Occipital lobe (tissue), 2 donors: ENCODE measurements around the gene MEX3A. TPM values are rescaled to one million over a fixed set of nuclear protein-coding genes. Genes with fewer than 3 reads are reported as not detected.

Source experiments
- DNase-seq: peaks from one replicate; lab custom pipeline; 2025; lab: John Stamatoyannopoulos, UW
- total RNA-seq: library from RNA; depleted of rRNA; stranded (reverse); fragments of >200 nt; gene quantifications from one replicate; pipeline ENCODE4 v1.2.3, GENCODE V29; 2014

MEX3A gene
- total RNA-seq, 1 donor from 2014 or later, result 42.4 TPM

DNA sequence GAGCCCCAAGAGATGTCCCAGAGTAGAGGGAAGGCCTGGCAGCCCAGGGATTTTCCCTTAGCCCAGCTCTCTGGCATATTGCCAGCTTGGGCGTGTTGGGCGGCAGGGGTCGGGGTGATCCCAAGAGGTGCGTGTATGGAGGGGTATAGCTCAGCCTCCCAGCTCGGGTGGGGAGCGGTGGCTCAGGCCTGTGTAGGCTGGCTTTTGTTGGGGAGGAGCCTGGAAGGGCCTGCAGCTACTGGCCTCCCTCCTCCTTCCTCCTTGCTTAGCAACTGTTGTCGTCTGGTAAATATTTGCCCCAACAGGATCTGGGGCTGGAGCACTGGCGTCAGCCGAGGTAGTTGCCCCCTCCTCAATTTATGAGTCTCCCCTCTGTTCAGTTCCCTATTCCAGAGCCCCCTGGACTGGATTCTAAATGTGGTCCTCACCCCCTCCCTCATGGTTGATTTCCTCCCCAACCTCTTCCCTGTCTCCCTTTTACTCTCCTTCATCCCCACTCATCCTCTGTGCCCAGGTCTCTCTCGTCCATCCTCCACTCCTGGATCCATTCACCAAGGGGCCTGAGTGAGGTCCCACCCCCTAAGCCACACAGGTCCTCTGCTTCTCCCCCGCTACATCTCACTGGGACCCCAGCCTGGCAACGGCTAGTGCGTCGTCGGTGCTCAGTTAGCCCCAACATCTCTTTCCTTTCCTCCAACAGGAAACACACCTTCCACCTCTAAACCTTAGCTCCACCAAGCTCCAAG, 22.0 kb upstream of the MEX3A start:
- DNase-seq, result no peak

- DNase-seq, result no peak
Measured at GRCh38 chr1:156103521-156103947, 21.3 kb upstream of the MEX3A start.

DNA sequence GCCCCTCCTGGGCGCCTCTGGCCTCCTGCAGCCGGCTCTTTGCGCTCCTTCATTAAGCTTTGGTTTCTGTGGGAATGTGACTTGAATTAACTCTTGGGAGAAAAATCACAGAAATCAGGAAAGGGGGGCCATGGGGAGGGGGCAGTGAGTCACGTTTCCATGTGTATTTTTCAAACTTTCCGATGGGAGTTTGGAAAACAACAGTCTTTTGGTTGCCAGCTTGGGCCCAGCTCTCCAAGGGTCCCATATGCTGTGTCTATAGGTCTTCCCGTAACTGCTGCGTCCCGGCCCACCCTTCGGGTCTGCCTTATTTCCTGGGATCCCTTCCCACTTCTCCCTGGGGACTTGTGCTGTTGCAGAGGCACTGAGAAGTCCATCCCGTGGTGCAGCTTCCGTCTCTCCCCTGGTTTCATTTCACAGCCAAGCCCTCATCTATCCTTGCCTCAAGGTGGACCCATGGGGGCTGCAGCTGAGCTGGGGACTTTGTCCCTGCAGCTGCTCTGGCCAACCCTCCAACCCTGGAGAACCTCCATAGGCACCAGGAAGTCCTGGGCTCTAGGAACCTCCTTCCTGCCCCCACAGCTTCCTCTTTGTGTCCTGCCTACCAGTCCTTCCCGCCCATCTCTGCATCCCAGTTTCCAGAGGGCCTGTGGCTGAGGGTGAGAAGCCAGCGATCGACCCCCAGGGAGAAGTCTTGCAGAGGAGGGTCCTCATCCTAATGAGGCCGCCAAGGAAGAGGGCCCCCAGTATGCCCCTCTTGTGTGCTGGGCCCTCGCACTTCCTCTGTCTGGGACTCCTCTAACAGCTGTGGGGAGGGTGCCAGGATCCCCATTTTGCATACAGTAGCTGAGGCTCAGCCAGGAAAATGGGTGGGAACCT, 20.6 kb upstream of the MEX3A start:
- DNase-seq, result no peak

- no peak for DNase-seq
Measured at GRCh38 chr1:156101880-156102279, 19.6 kb upstream of the MEX3A start.

DNA sequence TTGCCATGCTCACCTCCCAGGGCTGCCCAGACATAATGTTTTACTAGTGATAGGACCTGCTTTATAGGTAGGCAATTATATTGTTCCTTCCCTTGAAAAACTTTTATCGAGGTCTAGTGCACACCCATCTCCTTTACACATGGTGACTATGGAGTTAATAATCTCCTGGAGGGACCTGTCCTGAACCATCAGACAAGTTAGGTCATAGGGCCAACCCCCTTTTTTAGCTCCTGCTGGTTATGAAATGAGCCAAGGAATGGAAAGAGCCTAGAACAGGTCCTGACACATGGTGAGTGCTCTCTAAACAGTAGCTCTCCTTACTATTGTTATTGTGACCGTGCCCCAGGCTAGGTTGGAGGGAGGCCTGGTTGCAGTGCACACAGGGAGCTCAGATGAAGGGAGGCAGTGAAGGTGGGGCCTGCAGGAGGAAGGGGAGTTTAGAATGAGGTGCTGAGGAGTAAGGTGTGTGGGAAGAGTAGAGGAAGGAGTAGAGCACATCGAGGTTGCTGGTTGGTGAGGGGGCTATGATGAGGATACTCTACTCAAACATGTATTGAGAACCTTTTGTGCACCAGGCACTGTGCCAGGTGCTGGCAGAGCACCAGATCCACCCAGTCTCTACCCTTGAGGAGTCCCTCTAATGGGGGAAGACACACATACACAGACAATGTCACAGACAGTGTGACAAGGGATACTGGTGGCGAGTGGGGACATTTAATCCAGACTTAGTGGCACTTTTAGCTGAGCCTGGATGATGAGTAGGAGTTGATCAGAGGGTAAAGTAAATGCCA, 18.1 kb upstream of the MEX3A start:
- no peak for DNase-seq

- no peak for DNase-seq
Measured at GRCh38 chr1:156099282-156099681, 17.0 kb upstream of the MEX3A start.

DNA sequence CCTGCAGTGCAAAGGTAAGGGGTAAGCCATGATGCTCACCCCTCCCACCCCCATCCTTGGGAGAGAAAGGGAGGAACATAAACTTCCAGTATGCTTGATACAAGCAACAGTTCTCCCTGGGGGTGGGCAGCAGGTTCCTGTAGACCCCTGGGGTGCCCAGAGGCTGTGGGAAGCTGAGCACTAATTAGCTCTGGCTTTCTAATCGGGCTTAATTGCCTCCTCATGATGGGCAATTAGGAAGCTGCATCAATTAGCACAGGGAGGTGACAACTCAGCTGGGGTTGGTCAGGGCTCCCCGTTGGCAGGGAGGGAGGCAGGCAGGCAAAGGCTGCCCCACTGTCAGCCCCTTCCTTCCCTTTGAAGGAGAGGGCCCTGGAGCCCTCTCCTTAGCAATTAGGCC, 16.5 kb upstream of the MEX3A start:
- DNase-seq, result no peak

DNA sequence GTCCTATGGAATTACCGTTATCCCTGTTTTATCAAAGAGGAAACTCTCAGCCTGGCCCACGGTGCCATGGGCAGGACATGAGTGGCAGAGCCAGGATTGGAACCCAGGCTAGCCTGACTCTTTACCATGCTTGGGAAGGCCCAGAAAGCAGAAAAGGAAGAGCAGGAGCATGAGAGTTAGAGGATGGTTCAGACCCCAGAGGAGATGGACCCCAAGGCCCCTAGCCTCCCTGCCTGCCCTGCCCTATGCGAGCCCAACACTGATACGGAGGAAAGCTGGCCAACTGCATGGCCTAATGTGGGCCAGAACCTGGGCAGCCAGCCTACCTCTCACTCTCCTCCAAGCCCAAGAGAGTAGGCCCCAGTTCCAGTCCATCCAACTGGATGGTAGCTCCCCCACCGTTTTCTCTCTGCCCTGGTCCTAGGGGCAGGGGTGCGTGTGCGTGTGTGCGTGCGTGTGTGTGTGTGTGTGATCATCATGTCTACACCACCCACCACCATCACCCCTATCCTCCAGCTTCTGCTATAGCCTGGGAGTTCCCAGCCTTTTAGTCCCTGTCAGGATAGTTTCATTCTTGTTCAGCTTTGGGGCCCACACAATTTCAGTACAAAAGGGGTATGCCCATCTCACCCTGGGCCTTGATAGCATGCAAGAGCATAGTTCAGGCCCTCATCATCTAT, 15.4 kb upstream of the MEX3A start:
- DNase-seq, result no peak

- DNase-seq, result peak; percentile 51
Measured at GRCh38 chr1:156096640-156097391, 14.6 kb upstream of the MEX3A start.

DNA sequence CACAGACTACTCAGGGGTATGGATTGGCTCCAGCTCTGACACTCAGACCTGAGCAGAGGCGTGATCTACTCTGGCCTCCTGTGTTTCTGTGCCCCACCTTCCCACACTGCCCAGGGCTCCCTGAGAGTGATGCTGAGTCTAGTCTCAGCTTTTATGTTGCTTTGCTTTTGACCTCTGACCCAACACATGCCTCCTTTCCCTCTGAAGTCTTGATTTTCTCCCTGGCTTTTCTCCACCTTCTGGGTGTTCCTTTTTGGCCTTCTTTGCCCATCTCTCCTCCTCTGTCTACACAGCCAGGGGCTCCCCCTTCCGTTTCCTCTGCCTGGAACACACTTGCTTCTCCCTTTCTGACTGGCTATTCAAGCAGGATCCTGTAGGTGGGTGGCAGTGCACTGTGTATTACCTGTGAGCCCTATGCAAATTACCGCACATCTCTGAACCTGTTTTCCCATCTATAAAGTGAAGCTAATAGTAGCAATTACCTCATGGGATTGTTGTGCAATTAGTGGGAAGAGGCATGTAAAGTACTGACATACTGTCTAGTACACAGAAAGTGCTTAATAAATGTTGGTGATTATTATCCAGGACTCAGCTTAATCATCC, 13.7 kb upstream of the MEX3A start:
- no peak for DNase-seq

DNA sequence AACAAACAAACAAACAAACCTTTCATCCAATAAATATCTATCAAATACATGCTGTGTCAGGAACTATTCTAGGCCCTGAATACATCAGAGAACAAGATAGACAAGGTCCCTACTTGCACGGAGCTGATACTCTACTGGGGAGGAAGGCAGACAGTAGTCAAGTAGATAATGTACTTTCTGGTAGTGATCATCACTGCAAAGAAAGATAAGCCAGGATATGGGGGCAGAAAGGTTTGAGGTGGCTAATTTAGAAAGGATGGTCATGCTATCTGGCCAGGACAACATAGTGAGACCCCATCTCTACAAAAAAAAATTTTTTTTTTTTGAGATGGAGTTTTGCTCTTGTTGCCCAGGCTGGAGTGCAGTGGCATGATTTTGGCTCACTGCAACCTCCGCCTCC, 9.3 kb upstream of the MEX3A start:
- no peak for DNase-seq

GRCh38 chr1:156090840-156091188, 8.5 kb upstream of the MEX3A start:
- peak; percentile 73 for DNase-seq

DNA sequence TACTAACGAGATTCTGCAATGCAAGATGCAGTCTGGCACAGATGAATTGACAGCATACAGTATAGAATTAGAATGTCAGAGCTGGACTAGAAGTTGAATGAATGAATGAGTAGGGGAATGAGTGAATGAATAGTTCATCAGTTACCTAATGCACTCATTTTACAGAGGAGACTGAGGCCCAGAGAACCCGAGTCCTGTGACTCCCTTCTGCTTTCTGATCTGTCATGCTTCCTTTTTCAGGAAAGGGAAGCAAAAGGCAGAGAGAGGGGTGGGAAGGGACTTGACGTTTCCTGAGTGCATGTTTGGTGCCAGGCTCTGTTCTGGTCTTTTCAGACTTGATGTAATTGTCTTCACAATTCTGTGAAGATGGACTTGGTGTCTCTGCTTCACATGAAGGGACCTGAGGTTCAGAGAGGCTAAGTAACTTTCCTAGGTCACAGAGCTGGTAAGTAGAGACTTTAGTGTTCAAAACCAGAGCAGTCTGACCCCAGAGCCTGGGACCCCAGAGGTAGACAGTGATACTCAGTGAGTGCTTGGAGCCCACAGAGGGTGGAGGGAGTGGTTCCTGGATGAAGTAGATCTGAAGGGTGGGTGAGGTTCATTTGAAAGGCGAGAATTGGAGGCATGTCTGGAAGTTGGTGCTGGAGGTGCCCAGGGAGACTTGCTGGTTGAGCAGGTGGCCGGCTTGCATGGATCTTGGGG, 8.0 kb upstream of the MEX3A start:
- no peak for DNase-seq

DNA sequence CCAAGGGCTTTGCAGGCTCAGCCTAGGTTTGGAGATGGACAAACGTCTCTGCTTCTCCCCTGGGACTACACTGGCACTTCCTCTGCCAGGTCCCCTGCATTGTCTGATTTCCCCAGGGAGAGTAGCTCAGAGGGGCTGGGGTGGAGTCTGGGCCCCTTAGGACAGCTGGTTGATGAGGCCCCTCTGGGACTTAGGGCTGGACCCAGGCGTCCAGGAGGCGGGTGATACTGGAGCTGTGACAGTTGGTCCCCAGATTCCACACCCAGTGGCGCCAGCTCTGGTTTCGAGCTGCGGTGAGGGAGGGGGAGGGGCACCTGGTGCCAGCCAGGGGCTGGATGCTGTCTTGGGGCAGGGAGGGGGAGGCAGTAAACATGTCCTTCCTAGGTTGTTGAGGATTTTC, 7.4 kb upstream of the MEX3A start:
- DNase-seq, result no peak

DNA sequence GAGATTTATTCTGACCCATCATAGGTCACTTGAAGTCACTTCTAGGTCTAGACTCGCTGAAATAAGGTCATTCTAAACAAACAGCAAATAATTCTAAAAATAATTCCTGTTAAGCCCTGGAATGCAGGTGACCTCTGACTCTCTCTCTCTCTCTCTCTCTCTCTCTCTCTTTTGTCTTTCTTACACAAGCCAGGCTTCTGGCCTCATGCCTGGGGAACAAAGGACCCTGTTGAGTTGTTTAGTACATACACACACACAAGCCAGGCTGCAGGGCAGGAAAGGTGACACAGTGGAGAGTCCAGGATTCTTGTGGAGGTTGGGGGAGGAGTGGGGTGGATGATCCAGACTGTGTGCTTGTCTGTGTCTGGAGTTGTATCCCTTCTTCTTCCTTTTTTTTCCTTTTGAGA, 4.0 kb upstream of the MEX3A start:
- DNase-seq, result no peak

GRCh38 chr1:156083800-156084790, 1.8 kb upstream of the MEX3A start:
- no peak for DNase-seq

GRCh38 chr1:156081917-156082308, 352 bp downstream of the MEX3A start:
- DNase-seq, result no peak

- DNase-seq, result no peak
Measured at GRCh38 chr1:156081180-156081916, 917 bp downstream of the MEX3A start.
